K562 (cell line): Measurements from ENCODE around the gene KRTAP9-7. TPM values are rescaled to one million over a fixed set of nuclear protein-coding genes. Genes with fewer than 3 reads are reported as not detected.

Experiments used
- ATAC-seq: fragments of 200-7000 bp; cut with Tn5 transposase; 3 replicates; pipeline ENCODE4 v1.9.1; 2020; ENCODE audit warnings: moderate library complexity
- BruUV-seq: library from RNA; stranded (reverse); fragments of 400-500 nt; replicated peaks from 2 replicates; lab custom pipeline; 2021; lab: Mats Ljungman, UMichigan
- CTCF ChIA-PET: fragments of 300-600 bp; formaldehyde crosslinking; extraction: SDS; loops from one replicate; lab custom pipeline; 2021; ENCODE audit warnings: low intra/inter-chr PET ratio; lab: Yijun Ruan, JAX
- POLR2A ChIA-PET: fragments of 300-600, 350-650 bp; sonication (Branson Sonifier 250); formaldehyde crosslinking; extraction: SDS; loops from one replicate; lab custom pipeline; 2021; ENCODE audit warnings: antibody characterized with exemption, inconsistent platforms; lab: Yijun Ruan, JAX
- DNase-seq, 4 experiments: peaks; one replicate each; pipeline versions ENCODE4 v3.0.0 to v3.0.0-alpha.2; 2011 to 2018; ENCODE audit warnings: low spot score in 3 of 4, mixed read lengths in 3 of 4; ENCODE audit errors: extremely low read depth in 1 of 4
- FAIRE-seq: peaks from 2 replicates; lab custom pipeline; 2011; peaks lifted over from hg19 to GRCh38; lab: Jason Lieb, UNC
- H2AFZ ChIP-seq: 2 replicates; pipeline ENCODE4 v1.6.0; 2011; ENCODE audit warnings: low read depth, low read length, control low read depth, inconsistent platforms
- H3K27ac ChIP-seq: fragments of 200-600 bp; 3 replicates; pipeline ENCODE4 v1.8.0; 2011; ENCODE audit warnings: low read depth, mild to moderate bottlenecking, control low read depth, inconsistent platforms, low read length, moderate library complexity, mixed read lengths; ENCODE audit errors: extremely low read depth
- H3K27me3 ChIP-seq, 2 experiments: fragments of 300-600 bp in 1 of 2; 2 replicates in 1 of 2; 3 replicates in 1 of 2; pipeline versions ENCODE4 v1.6.0 to v1.8.0; 2011; ENCODE audit warnings: inconsistent platforms in 2 of 2, low read length in 2 of 2, mild to moderate bottlenecking in 1 of 2, mixed read lengths in 1 of 2, moderate library complexity in 1 of 2; ENCODE audit not compliant: control insufficient read depth in 2 of 2, insufficient read depth in 2 of 2
- H3K36me3 ChIP-seq: fragments of 300-600 bp; 3 replicates; pipeline ENCODE4 v1.8.0; 2011; ENCODE audit warnings: mild to moderate bottlenecking, low read length, inconsistent platforms; ENCODE audit not compliant: control insufficient read depth, insufficient read depth
- H3K4me1 ChIP-seq, 2 experiments: fragments of 200-600 bp in 1 of 2; replicated peaks in 1 of 2; 2 replicates in 1 of 2; 3 replicates in 1 of 2; pipeline versions ENCODE4 v1.5.1 to v1.8.0; 2011; ENCODE audit warnings: inconsistent platforms in 2 of 2, low read length in 2 of 2, mild to moderate bottlenecking in 1 of 2, mixed read lengths in 1 of 2, moderate library complexity in 1 of 2; ENCODE audit not compliant: control insufficient read depth in 2 of 2, insufficient read depth in 2 of 2
- H3K4me2 ChIP-seq: 2 replicates; pipeline ENCODE4 v1.6.1; 2011; ENCODE audit warnings: low read length, control low read depth, inconsistent platforms, mixed read lengths; ENCODE audit not compliant: insufficient read depth
- H3K4me3 ChIP-seq: fragments of 200-600 bp; sonication (generic), shearing (Covaris generic); 2 replicates; pipeline ENCODE4 v1.5.1; 2016; ENCODE audit warnings: control low read depth, inconsistent platforms
- H3K79me2 ChIP-seq: fragments of 200-600 bp; 3 replicates; pipeline ENCODE4 v1.8.0; 2011; ENCODE audit warnings: low read length, inconsistent platforms; ENCODE audit not compliant: control insufficient read depth, insufficient read depth
- H3K9ac ChIP-seq, 2 experiments: 2 replicates each; pipeline versions ENCODE4 v1.6.0 to v1.6.1; 2011; ENCODE audit warnings: low read depth in 2 of 2, low read length in 2 of 2, control low read depth in 1 of 2, inconsistent platforms in 1 of 2, mild to moderate bottlenecking in 1 of 2, mixed read lengths in 1 of 2; ENCODE audit not compliant: insufficient read depth in 1 of 2
- H3K9me1 ChIP-seq: one replicate; pipeline ENCODE4 v1.6.0; 2011; ENCODE audit warnings: inconsistent platforms, mild to moderate bottlenecking, low read length, moderate library complexity; ENCODE audit not compliant: control insufficient read depth, insufficient read depth
- H3K9me3 ChIP-seq: replicated peaks from 2 replicates; pipeline ENCODE4 v1.5.1; 2011; ENCODE audit warnings: low read depth, low read length, inconsistent platforms; ENCODE audit not compliant: control insufficient read depth, insufficient read depth
- H4K20me1 ChIP-seq: replicated peaks from 2 replicates; pipeline ENCODE4 v1.6.1; 2011; ENCODE audit warnings: low read length, inconsistent platforms, mixed read lengths; ENCODE audit not compliant: control insufficient read depth, insufficient read depth
- E2F3 ChIP-seq: fragments of 250-450 bp; sonication (Bioruptor Pico); IDR thresholded peaks from 2 replicates; pipeline ENCODE4 v1.4.0; 2020; ENCODE audit warnings: mild to moderate bottlenecking
- ETV5 ChIP-seq: sonication (generic); formaldehyde crosslinking; IDR thresholded peaks from 2 replicates; pipeline ENCODE4 v1.4.0; 2020; ENCODE audit warnings: low read depth, mild to moderate bottlenecking, missing genetic modification reagents
- MCM2 ChIP-seq: fragments of 450-650 bp; IDR thresholded peaks from 2 replicates; pipeline ENCODE4 v1.6.1; 2017; ENCODE audit warnings: low read depth, mild to moderate bottlenecking
- NFIC ChIP-seq: fragments of 450-650 bp; IDR thresholded peaks from 2 replicates; pipeline ENCODE4 v1.6.1; 2017; ENCODE audit warnings: mild to moderate bottlenecking, inconsistent platforms
- YY1 ChIP-seq, 3 experiments: IDR thresholded peaks; 2 replicates each; pipeline ENCODE4 v1.6.1; 2011; ENCODE audit warnings: low read length in 2 of 3, mild to moderate bottlenecking in 2 of 3, moderate library complexity in 2 of 3, borderline replicate concordance in 1 of 3, control low read depth in 1 of 3, low read depth in 1 of 3; ENCODE audit not compliant: insufficient read depth in 3 of 3, insufficient replicate concordance in 2 of 3, control insufficient read depth in 1 of 3, insufficient read length in 1 of 3; ENCODE audit errors: extremely low read depth in 1 of 3
- ZKSCAN3 ChIP-seq: fragments of 250-450 bp; sonication (Bioruptor Pico); IDR thresholded peaks from 2 replicates; pipeline ENCODE4 v1.4.0; 2020
- ZNF436 ChIP-seq: fragments of 250-450, 450-650 bp; sonication (Bioruptor Pico); formaldehyde crosslinking; IDR thresholded peaks from 2 replicates; pipeline ENCODE4 v1.7.0; 2020; ENCODE audit warnings: mild to moderate bottlenecking
- WGBS: fragments of 100-300 bp; shearing (Covaris generic); methylation state at CpG from one replicate; pipeline ENCODE4 v1.1.6; 2016; ENCODE audit warnings: low coverage, mixed read lengths; ENCODE audit not compliant: insufficient coverage; ENCODE audit errors: missing lambda C conversion rate; 5-methylcytosine and 5-hydroxymethylcytosine counted together
- in situ Hi-C: fragments of 300-500 bp; cut with MboI; formaldehyde crosslinking; loops from 4 replicates; pipeline ENCODE4 v1.15.0; 2018; ENCODE audit warnings: inconsistent platforms, mixed read lengths
- intact Hi-C: fragments of 100-400 bp; cut with micrococcal nuclease; formaldehyde crosslinking; loops from 2 replicates; pipeline ENCODE4 v1.14.2; 2022
- polyA plus RNA-seq, 8 experiments: library from polyadenylated mRNA; depleted of rRNA in 4 of 8; stranded (reverse) in 5 of 8; unstranded in 3 of 8; fragments of >200 nt; fragmentation: Nextera tagmentation in 2 of 8; fragmentation: Illumina TruSeq in 1 of 8; extraction: Ambion mirVana in 2 of 8; extraction: Trizol in 1 of 8; gene quantifications; 2 replicates each; pipeline versions ENCODE4 v1.2.1 to v1.2.3, GENCODE V29; 2011 to 2014; ENCODE audit warnings: inconsistent platforms in 1 of 8, missing spikeins in 1 of 8
- total RNA-seq, 7 experiments: library from RNA; depleted of rRNA in 6 of 7; stranded (reverse); fragments of >200 nt in 6 of 7; fragmentation: Illumina TruSeq in 2 of 7; extraction: Trizol in 2 of 7; gene quantifications; 2 replicates each; pipeline versions ENCODE4 v1.2.1 to v1.2.3, GENCODE V29; 2011 to 2021; ENCODE audit warnings: low replicate concordance in 1 of 7
- TF ChIP-seq, protein P1 (sequence below): sonication (generic); formaldehyde crosslinking; IDR thresholded peaks from 2 replicates; pipeline ENCODE4 v1.5.0; 2020; ENCODE audit warnings: missing genetic modification reagents
- TF ChIP-seq, protein P2 (sequence below), 3 experiments: fragments of 200-800 bp in 1 of 3; fragments of 250-450 bp in 1 of 3; fragments of 450-650 bp in 1 of 3; sonication (Bioruptor Pico) in 1 of 3; sonication (Bioruptor generic) in 1 of 3; formaldehyde crosslinking in 1 of 3; IDR thresholded peaks; 2 replicates each; pipeline versions ENCODE4 v1.6.1 to v1.8.0; 2016 to 2022; ENCODE audit warnings: mild to moderate bottlenecking in 2 of 3, missing genetic modification characterization in 2 of 3, missing compliant biosample characterization in 1 of 3, moderate library complexity in 1 of 3
- TF ChIP-seq, protein P3 (sequence below): sonication (generic); formaldehyde crosslinking; IDR thresholded peaks from 2 replicates; pipeline ENCODE4 v1.8.1; 2023; ENCODE audit warnings: mild to moderate bottlenecking, missing genetic modification reagents

KRTAP9-7 gene
- total and polyA plus RNA-seq, 9 of the 15 experiments (the other 6 are each of a cell fraction or from before 2014, with no cell fraction given): not detected

DNA sequence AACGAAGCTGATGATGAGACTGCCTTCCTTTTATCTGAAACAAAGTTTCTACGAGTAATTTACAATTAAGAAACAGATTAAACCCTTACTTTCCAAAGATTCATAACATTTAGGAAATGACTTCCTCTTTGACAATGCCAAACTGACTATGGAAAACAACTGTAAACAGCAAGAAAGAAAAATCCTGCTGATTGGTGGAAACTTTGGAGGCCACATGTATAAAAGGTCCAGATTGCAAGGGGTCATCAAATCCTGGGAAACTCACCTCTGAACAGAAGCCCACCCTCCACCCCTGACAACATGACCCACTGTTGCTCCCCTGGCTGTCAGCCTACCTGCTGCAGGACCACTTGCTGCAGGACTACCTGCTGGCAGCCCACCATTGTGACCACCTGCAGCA lies 10.4 kb upstream of the KRTAP9-7 start, which contains the start of gene KRTAP9-6:
Gene KRTAP9-6, plus strand, starts transcription at position 301 of the 400 bp plus-strand sequence. Its CDS starts 0 bp downstream, at position 301.
- H3K79me2 ChIP-seq: no peaks in the 10 kb centered on the region
- no peak within 1 kb of the TSS for H3K27ac ChIP-seq
- H3K9ac ChIP-seq: no peak within 1 kb of the TSS
- H3K9me3 ChIP-seq: no peaks in the 10 kb centered on the region
- no peaks in the 10 kb centered on the region for H4K20me1 ChIP-seq
- in situ Hi-C loops (no loop called here), intact Hi-C loops (no loop called here)
- FAIRE-seq: no peak
- H3K4me3 ChIP-seq: no peak within 1 kb of the TSS
- no peaks in the 10 kb centered on the region for H3K9me1 ChIP-seq
- H2AFZ ChIP-seq: no peak within 1 kb of the TSS
- WGBS: 0% methylated on average over 2 of the region's 2 CpGs
- no peak for TF ChIP-seq ETV5 (CRISPR knock-in tag)
- no peaks in the 10 kb centered on the region for H3K27me3 ChIP-seq
- no TSS peak for BruUV-seq
- no peaks in the 10 kb centered on the region for H3K4me1 ChIP-seq
- POLR2A ChIA-PET: no interaction called here
- ATAC-seq: no peak
- peak in 2 of 4 experiments; percentile 0 to 1 for DNase-seq
- CTCF ChIA-PET: no interaction called here
- no peaks in the 10 kb centered on the region for H3K36me3 ChIP-seq
- H3K4me2 ChIP-seq: no peak within 1 kb of the TSS

DNA sequence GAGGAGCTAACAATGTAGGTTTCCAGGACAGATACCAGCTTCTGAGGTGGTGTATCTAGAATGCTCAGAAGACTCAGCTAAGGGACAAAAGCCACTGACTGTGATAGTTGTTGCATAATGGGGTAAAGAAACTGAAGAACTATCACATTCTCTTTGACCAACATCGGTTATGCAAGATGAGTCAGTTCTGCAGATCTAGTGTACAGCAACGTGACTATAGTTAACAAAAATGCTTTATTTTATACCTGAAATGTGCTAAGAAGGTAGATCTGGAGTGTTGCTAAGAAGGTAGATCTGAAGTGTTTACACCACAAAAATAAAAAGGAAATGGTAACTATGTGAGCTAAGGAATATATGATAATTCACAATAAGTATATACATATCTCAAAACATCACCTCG lies 7.8 kb upstream of the KRTAP9-7 start:
- Histone ChIP-seq H3K9me1 (no peaks in the 10 kb centered on the region), H3K9ac (no peak overlapping the region), H3K79me2 (no peaks in the 10 kb centered on the region), H3K4me1 (no peaks in the 10 kb centered on the region), H3K9me3 (no peaks in the 10 kb centered on the region), H3K36me3 (no peaks in the 10 kb centered on the region), H3K27ac (no peak overlapping the region), H3K4me3 (no peak overlapping the region), H2AFZ (no peak overlapping the region), H4K20me1 (no peaks in the 10 kb centered on the region), H3K4me2 (no peak overlapping the region), H3K27me3 (no peaks in the 10 kb centered on the region)
- no peak for ATAC-seq
- ChIA-PET CTCF (no interaction called here), POLR2A (no interaction called here)
- no CpG with 5 or more reads among the region's 3 CpGs for WGBS
- in situ Hi-C loops: no loop called here
- no peak for FAIRE-seq
- intact Hi-C loops: no loop called here
- BruUV-seq: no TSS peak
- DNase-seq: no peak
- TF ChIP-seq, protein P1, sequence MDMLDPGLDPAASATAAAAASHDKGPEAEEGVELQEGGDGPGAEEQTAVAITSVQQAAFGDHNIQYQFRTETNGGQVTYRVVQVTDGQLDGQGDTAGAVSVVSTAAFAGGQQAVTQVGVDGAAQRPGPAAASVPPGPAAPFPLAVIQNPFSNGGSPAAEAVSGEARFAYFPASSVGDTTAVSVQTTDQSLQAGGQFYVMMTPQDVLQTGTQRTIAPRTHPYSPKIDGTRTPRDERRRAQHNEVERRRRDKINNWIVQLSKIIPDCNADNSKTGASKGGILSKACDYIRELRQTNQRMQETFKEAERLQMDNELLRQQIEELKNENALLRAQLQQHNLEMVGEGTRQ (CRISPR knock-in tag): no peak
- TF ChIP-seq MCM2 (no peak), YY1 (IDR thresholded peaks at IDR 0.05; ENCODE audit: borderline replicate concordance in 1 of 3, control insufficient read depth in 1 of 3, extremely low read depth in 1 of 3, insufficient read depth in 3 of 3, insufficient read length in 1 of 3, insufficient replicate concordance in 2 of 3, low read depth in 1 of 3, low read length in 2 of 3) (no peak), E2F3 (CRISPR knock-in tag) (no peak), ZNF436 (CRISPR knock-in tag) (no peak), NFIC (no peak), ZKSCAN3 (CRISPR knock-in tag) (no peak)
- TF ChIP-seq, protein P2, sequence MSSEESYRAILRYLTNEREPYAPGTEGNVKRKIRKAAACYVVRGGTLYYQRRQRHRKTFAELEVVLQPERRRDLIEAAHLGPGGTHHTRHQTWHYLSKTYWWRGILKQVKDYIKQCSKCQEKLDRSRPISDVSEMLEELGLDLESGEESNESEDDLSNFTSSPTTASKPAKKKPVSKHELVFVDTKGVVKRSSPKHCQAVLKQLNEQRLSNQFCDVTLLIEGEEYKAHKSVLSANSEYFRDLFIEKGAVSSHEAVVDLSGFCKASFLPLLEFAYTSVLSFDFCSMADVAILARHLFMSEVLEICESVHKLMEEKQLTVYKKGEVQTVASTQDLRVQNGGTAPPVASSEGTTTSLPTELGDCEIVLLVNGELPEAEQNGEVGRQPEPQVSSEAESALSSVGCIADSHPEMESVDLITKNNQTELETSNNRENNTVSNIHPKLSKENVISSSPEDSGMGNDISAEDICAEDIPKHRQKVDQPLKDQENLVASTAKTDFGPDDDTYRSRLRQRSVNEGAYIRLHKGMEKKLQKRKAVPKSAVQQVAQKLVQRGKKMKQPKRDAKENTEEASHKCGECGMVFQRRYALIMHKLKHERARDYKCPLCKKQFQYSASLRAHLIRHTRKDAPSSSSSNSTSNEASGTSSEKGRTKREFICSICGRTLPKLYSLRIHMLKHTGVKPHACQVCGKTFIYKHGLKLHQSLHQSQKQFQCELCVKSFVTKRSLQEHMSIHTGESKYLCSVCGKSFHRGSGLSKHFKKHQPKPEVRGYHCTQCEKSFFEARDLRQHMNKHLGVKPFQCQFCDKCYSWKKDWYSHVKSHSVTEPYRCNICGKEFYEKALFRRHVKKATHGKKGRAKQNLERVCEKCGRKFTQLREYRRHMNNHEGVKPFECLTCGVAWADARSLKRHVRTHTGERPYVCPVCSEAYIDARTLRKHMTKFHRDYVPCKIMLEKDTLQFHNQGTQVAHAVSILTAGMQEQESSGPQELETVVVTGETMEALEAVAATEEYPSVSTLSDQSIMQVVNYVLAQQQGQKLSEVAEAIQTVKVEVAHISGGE (CRISPR knock-in tag; IDR thresholded peaks at IDR 0.05): no peak
- TF ChIP-seq, protein P3, sequence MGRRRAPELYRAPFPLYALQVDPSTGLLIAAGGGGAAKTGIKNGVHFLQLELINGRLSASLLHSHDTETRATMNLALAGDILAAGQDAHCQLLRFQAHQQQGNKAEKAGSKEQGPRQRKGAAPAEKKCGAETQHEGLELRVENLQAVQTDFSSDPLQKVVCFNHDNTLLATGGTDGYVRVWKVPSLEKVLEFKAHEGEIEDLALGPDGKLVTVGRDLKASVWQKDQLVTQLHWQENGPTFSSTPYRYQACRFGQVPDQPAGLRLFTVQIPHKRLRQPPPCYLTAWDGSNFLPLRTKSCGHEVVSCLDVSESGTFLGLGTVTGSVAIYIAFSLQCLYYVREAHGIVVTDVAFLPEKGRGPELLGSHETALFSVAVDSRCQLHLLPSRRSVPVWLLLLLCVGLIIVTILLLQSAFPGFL: no peak
